Sigmoid colon (tissue), 7 donors: ENCODE results near the gene BTNL2. TPM values are rescaled to one million over a fixed set of nuclear protein-coding genes. Genes with fewer than 3 reads are reported as not detected.

Experiments
- DNase-seq: peaks from one replicate; pipeline ENCODE4 v3.0.0-alpha.2; 2019
- H3K27ac ChIP-seq, 4 donors: fragments of 200-600 bp; sonication (generic); one replicate each; pipeline ENCODE4 v1.5.1; 2016 to 2019; ENCODE audit warnings: mild to moderate bottlenecking in 1 of 4
- H3K27me3 ChIP-seq, 3 donors: fragments of 200-600 bp; sonication (generic); one replicate each; pipeline ENCODE4 v1.5.1; 2019; ENCODE audit warnings: mild to moderate bottlenecking in 1 of 3
- H3K36me3 ChIP-seq, 4 donors: fragments of 200-600 bp; sonication (generic); one replicate each; pipeline ENCODE4 v1.5.1; 2016 to 2019
- H3K4me1 ChIP-seq, 4 donors: fragments of 200-600 bp; sonication (generic); one replicate each; pipeline ENCODE4 v1.5.1; 2017 to 2019
- H3K4me3 ChIP-seq, 4 donors: fragments of 200-600 bp; sonication (generic); one replicate each; pipeline ENCODE4 v1.5.1; 2017 to 2019; ENCODE audit warnings: mild to moderate bottlenecking in 2 of 4, moderate library complexity in 1 of 4
- H3K9me3 ChIP-seq, 4 donors: fragments of 200-600 bp in 3 of 4; sonication (generic) in 3 of 4; one replicate each; pipeline versions ENCODE4 v1.5.1 to v1.6.1; 2013 to 2019
- EP300 ChIP-seq, 4 donors: sonication (generic); formaldehyde crosslinking; IDR thresholded peaks; one replicate each; pipeline ENCODE4 v1.6.1; 2017; ENCODE audit warnings: antibody characterized with exemption in 4 of 4
- POLR2A ChIP-seq, 2 donors: fragments of 450-650 bp; IDR thresholded peaks; one replicate each; pipeline ENCODE4 v1.6.1; 2016; ENCODE audit warnings: antibody characterized with exemption in 2 of 2, mild to moderate bottlenecking in 2 of 2, moderate library complexity in 2 of 2
- POLR2AphosphoS5 ChIP-seq, 4 donors: sonication (generic); formaldehyde crosslinking; IDR thresholded peaks; one replicate each; pipeline ENCODE4 v1.6.1; 2017; ENCODE audit warnings: antibody characterized with exemption in 4 of 4
- WGBS, 2 donors: extraction: QIAGEN DNeasy Blood & Tissue Kit; methylation state at CpG; one replicate each; pipeline ENCODE4 v1.1.7; 2013; 5-methylcytosine and 5-hydroxymethylcytosine counted together
- intact Hi-C: fragments of 100-400 bp; cut with DNase I; formaldehyde crosslinking; loops from one replicate; pipeline ENCODE4 v1.15.1; 2023
- polyA plus RNA-seq, 3 donors: library from polyadenylated mRNA; stranded (reverse); fragments of 200-250 nt; gene quantifications; one replicate each; pipeline ENCODE4 v1.2.3, GENCODE V29; 2013
- total RNA-seq, 4 donors: library from RNA; depleted of rRNA; stranded (reverse); fragments of >200 nt; gene quantifications; one replicate each; pipeline ENCODE4 v1.1.0, GENCODE V29; 2016
- TF ChIP-seq, protein P1 (sequence below), 4 experiments: fragments of 450-650 bp in 3 of 4; fragments of 200-600 bp in 1 of 4; IDR thresholded peaks; one replicate each; pipeline ENCODE4 v1.5.1; 2016 to 2019; ENCODE audit warnings: antibody characterized with exemption in 4 of 4, mild to moderate bottlenecking in 3 of 4, moderate library complexity in 2 of 4
- donor health status: healthy with polysubstance abuse.
- donor health status: Bipolar disorder and iron deficiency.
- donor health status: healthy.

BTNL2 gene, protein sequence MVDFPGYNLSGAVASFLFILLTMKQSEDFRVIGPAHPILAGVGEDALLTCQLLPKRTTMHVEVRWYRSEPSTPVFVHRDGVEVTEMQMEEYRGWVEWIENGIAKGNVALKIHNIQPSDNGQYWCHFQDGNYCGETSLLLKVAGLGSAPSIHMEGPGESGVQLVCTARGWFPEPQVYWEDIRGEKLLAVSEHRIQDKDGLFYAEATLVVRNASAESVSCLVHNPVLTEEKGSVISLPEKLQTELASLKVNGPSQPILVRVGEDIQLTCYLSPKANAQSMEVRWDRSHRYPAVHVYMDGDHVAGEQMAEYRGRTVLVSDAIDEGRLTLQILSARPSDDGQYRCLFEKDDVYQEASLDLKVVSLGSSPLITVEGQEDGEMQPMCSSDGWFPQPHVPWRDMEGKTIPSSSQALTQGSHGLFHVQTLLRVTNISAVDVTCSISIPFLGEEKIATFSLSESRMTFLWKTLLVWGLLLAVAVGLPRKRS
- total RNA-seq, result not detected
- not detected for polyA plus RNA-seq

- Histone ChIP-seq H3K27ac (no peak within 1 kb of the TSS), H3K9me3 (no peaks in the 10 kb centered on the region), H3K4me1 (no peaks in the 10 kb centered on the region), H3K4me3 (no peak within 1 kb of the TSS), H3K27me3 (peaks cover 0 to 62% (median 18%) of the 10 kb centered on the region in 3 donors), H3K36me3 (no peaks in the 10 kb centered on the region)
- DNase-seq, result no peak
- 16 to 70% methylated on average over 4 of the region's 4 CpGs for WGBS, 2 donors
- intact Hi-C loops, result no loop called here
- TF ChIP-seq EP300 (IDR thresholded peaks at IDR 0.05) (no peak), POLR2AphosphoS5 (IDR thresholded peaks at IDR 0.05) (no peak), POLR2A (IDR thresholded peaks at IDR 0.05) (no peak)
- TF ChIP-seq, protein P1, sequence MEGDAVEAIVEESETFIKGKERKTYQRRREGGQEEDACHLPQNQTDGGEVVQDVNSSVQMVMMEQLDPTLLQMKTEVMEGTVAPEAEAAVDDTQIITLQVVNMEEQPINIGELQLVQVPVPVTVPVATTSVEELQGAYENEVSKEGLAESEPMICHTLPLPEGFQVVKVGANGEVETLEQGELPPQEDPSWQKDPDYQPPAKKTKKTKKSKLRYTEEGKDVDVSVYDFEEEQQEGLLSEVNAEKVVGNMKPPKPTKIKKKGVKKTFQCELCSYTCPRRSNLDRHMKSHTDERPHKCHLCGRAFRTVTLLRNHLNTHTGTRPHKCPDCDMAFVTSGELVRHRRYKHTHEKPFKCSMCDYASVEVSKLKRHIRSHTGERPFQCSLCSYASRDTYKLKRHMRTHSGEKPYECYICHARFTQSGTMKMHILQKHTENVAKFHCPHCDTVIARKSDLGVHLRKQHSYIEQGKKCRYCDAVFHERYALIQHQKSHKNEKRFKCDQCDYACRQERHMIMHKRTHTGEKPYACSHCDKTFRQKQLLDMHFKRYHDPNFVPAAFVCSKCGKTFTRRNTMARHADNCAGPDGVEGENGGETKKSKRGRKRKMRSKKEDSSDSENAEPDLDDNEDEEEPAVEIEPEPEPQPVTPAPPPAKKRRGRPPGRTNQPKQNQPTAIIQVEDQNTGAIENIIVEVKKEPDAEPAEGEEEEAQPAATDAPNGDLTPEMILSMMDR (IDR thresholded peaks at IDR 0.05), result no peak
These were observed at the start of gene BTNL2 for GRCh38 chr6:32406857-32407256. Gene BTNL2, minus strand, starts transcription at chr6:32407181. Its CDS starts 58 bp downstream, at chr6:32407123.

GRCh38 chr6:32449088-32449736 is 42.2 kb upstream of the BTNL2 start:
- no peak for TF ChIP-seq POLR2AphosphoS5 (IDR thresholded peaks at IDR 0.05)
- no peak for TF ChIP-seq POLR2A (IDR thresholded peaks at IDR 0.05)
- no peak for TF ChIP-seq EP300 (IDR thresholded peaks at IDR 0.05)
- TF ChIP-seq, protein P1 (IDR thresholded peaks at IDR 0.05), result no peak
- H3K27ac ChIP-seq, result no peak overlapping the region
- H3K4me1 ChIP-seq, result peaks cover 0 to 3% (median 0%) of the 10 kb centered on the region in 4 donors
- no peak overlapping the region for H3K4me3 ChIP-seq
- H3K36me3 ChIP-seq, result no peaks in the 10 kb centered on the region
- WGBS, 2 donors, result 70 to 89% methylated on average over 3 of the region's 3 CpGs
- H3K27me3 ChIP-seq, result no peaks in the 10 kb centered on the region
- DNase-seq, result no peak
- no peaks in the 10 kb centered on the region for H3K9me3 ChIP-seq
- intact Hi-C loops, result no loop called here

DNA sequence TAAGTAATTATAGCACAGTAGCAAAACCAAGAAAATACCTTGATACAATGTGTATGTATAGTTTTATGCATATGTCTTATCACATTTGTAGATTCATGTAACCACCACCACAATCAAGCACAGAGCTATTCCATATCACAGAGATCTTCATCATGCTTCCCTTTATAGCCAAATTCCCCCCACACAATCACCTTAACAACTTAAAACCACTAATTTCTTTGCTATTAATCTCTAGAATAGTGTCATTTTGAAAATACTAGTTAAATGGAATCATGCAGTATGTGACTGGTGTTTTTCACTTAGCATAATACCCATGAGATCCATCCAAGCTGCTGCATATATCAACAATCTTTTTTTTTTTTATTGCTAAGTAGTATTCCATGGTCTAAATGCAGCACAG is 41.0 kb upstream of the BTNL2 start:
- H3K36me3 ChIP-seq, result no peaks in the 10 kb centered on the region
- intact Hi-C loops, result no loop called here
- no peaks in the 10 kb centered on the region for H3K27me3 ChIP-seq
- no peak overlapping the region for H3K27ac ChIP-seq
- H3K9me3 ChIP-seq, result no peaks in the 10 kb centered on the region
- no peak overlapping the region for H3K4me3 ChIP-seq
- no peak for DNase-seq
- H3K4me1 ChIP-seq, result peaks cover 0 to 3% (median 0%) of the 10 kb centered on the region in 4 donors
- TF ChIP-seq EP300 (IDR thresholded peaks at IDR 0.05) (no peak), POLR2A (IDR thresholded peaks at IDR 0.05) (no peak), POLR2AphosphoS5 (IDR thresholded peaks at IDR 0.05) (no peak)
- TF ChIP-seq, protein P1 (IDR thresholded peaks at IDR 0.05), result no peak

DNA sequence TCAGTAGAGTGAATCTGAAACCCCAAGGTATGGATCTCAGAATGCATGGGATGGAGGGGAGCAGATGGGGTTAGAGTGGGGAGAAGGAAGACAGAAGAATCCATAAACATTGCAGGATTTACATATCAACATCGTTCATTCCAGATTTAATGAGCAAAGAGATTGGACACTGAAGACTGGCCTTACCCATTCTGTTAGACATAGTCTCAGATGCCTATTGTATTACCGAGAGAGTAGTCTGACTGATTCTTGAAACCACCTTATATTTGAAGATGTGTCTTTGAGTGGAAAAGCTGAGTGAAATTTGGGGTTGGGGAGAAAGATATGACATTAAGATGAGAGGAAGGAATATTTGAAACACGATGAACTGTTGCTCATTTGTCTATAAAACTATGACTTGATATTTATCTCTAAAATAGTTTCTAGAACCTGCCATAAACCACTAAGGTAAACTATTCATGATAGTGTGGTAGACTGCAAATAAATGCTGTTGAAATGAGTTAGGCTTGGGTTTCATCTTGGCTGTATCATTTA is 38.4 kb upstream of the BTNL2 start:
- DNase-seq, result no peak
- intact Hi-C loops, result no loop called here
- TF ChIP-seq POLR2AphosphoS5 (IDR thresholded peaks at IDR 0.05) (no peak), POLR2A (IDR thresholded peaks at IDR 0.05) (no peak), EP300 (IDR thresholded peaks at IDR 0.05) (no peak)
- TF ChIP-seq, protein P1 (IDR thresholded peaks at IDR 0.05), result no peak
- Histone ChIP-seq H3K4me3 (no peak overlapping the region), H3K27ac (no peak overlapping the region), H3K27me3 (no peaks in the 10 kb centered on the region), H3K9me3 (no peaks in the 10 kb centered on the region), H3K36me3 (no peaks in the 10 kb centered on the region), H3K4me1 (peaks cover 0 to 3% (median 0%) of the 10 kb centered on the region in 4 donors)
- 67 to 68% methylated on average over 3 of the region's 3 CpGs for WGBS, 2 donors
